ENCODE results near the gene DNAJA4. TPM values are rescaled to one million over a fixed set of nuclear protein-coding genes. Genes with fewer than 3 reads are reported as not detected.

The DNAJA4 gene
- total and polyA plus RNA-seq, 2 of the 13 experiments (the other 11 are each of a cell fraction or from before 2014, with no cell fraction given): not detected

DNA sequence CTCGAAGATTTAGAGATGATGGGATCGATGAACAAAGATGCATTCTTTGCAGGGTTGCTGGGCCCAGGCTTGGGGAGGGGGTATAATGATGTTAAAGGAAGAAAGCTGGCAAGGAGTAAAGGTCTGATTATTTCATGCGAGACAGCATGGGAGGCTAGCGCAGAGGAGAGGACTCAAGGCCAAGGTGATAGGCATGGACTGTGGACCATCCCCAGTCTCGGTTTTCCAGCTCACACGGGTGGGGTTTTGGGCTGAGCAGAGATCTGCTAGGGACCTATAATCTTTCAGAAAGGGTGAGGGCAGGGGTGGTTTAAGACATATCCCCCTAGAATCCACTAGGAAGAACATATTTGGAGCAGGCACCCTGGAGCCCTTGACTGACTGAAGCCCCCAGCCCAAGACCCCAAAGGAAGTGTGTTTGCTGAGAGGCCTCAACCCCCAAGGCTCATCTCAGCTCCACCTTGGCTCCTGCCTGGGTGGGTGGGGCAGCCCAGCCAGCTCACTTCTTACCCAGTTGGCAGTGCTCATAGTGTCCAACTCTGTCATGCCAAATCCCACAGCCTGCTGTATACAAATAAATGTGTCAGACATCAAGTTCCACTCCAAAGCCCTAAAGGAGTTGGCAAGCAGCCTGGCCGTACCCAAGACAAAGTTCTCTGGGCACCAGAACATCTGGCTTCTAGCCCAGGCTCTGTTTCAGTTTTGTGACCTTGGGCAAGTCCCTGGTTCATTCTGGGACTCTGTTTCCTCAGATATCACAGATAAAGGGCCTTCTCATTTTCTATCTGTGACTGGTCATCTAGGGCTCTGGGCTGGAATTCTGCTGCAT lies 47.9 kb upstream of the DNAJA4 start:
- H3K4me2 ChIP-seq (ENCODE audit: low read depth, low read length): no peak overlapping the region
- intact Hi-C loops (cut with micrococcal nuclease; ENCODE audit: unreplicated experiment) (no loop called here), in situ Hi-C loops (cut with HindIII; ENCODE audit: extremely low pct_ligation_motif_present, low pct_unique_long_range_greater_than_20kb) (no loop called here)
- H4K20me1 ChIP-seq (ENCODE audit: insufficient read depth, low read length): no peaks in the 10 kb centered on the region
- peaks cover 0 to 12% of the 10 kb centered on the region in 2 experiments; a peak in 3 of 5 replicates for H3K27me3 ChIP-seq (ENCODE audit: control insufficient read depth in 1 of 2, insufficient read depth in 2 of 2, low read length in 2 of 2)
- H3K9ac ChIP-seq (ENCODE audit: insufficient read depth, low read depth, low read length): no peak overlapping the region
- H3K27ac ChIP-seq (ENCODE audit: extremely low read length, insufficient read depth, low read length): no peak overlapping the region
- WGBS (ENCODE audit: low lambda C conversion rate): 23% methylated on average over 7 of the region's 7 CpGs
- no peaks in the 10 kb centered on the region for H3K4me1 ChIP-seq (ENCODE audit: insufficient read depth, low read length)
- ChIA-PET POLR2A (no interaction called here), CTCF (ENCODE audit: low intra/inter-chr PET ratio, low total read pairs) (no interaction called here)
- no peaks in the 10 kb centered on the region for H3K79me2 ChIP-seq (ENCODE audit: insufficient read depth, low read length)
- FAIRE-seq: no peak
- no TSS peak for BruUV-seq (replicated peaks)
- no peaks in the 10 kb centered on the region for H3K36me3 ChIP-seq (replicated peaks in 1 of 2; ENCODE audit: control insufficient read depth in 1 of 2, insufficient read depth in 2 of 2, low read length in 2 of 2)
- no peak overlapping the region for H2AFZ ChIP-seq (ENCODE audit: low read length)
- ATAC-seq: no peak
- TF ChIP-seq, protein P1, sequence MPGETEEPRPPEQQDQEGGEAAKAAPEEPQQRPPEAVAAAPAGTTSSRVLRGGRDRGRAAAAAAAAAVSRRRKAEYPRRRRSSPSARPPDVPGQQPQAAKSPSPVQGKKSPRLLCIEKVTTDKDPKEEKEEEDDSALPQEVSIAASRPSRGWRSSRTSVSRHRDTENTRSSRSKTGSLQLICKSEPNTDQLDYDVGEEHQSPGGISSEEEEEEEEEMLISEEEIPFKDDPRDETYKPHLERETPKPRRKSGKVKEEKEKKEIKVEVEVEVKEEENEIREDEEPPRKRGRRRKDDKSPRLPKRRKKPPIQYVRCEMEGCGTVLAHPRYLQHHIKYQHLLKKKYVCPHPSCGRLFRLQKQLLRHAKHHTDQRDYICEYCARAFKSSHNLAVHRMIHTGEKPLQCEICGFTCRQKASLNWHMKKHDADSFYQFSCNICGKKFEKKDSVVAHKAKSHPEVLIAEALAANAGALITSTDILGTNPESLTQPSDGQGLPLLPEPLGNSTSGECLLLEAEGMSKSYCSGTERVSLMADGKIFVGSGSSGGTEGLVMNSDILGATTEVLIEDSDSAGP (CRISPR knock-in tag; IDR thresholded peaks at IDR 0.05; ENCODE audit: borderline replicate concordance): no peak
- TF ChIP-seq, protein P2, sequence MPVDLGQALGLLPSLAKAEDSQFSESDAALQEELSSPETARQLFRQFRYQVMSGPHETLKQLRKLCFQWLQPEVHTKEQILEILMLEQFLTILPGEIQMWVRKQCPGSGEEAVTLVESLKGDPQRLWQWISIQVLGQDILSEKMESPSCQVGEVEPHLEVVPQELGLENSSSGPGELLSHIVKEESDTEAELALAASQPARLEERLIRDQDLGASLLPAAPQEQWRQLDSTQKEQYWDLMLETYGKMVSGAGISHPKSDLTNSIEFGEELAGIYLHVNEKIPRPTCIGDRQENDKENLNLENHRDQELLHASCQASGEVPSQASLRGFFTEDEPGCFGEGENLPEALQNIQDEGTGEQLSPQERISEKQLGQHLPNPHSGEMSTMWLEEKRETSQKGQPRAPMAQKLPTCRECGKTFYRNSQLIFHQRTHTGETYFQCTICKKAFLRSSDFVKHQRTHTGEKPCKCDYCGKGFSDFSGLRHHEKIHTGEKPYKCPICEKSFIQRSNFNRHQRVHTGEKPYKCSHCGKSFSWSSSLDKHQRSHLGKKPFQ (CRISPR knock-in tag; IDR thresholded peaks at IDR 0.05; ENCODE audit: insufficient replicate concordance): no peak
- TF ChIP-seq JUN (CRISPR knock-in tag; IDR thresholded peaks at IDR 0.05) (no peak), ZFY (CRISPR knock-in tag; IDR thresholded peaks at IDR 0.05) (no peak)
- TF ChIP-seq, protein P3, sequence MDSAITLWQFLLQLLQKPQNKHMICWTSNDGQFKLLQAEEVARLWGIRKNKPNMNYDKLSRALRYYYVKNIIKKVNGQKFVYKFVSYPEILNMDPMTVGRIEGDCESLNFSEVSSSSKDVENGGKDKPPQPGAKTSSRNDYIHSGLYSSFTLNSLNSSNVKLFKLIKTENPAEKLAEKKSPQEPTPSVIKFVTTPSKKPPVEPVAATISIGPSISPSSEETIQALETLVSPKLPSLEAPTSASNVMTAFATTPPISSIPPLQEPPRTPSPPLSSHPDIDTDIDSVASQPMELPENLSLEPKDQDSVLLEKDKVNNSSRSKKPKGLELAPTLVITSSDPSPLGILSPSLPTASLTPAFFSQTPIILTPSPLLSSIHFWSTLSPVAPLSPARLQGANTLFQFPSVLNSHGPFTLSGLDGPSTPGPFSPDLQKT (CRISPR knock-in tag; IDR thresholded peaks at IDR 0.05; ENCODE audit: borderline replicate concordance): no peak
- no peaks in the 10 kb centered on the region for H3K9me3 ChIP-seq (ENCODE audit: low read length)
- no peak for DNase-seq (ENCODE audit: low spot score)
- no peak overlapping the region for H3K4me3 ChIP-seq (replicated peaks in 1 of 3; ENCODE audit: insufficient read depth in 1 of 3, low read depth in 2 of 3, low read length in 3 of 3)

Measured in HepG2 (cell line).